Thyroid gland (tissue), 4 donors: ENCODE data around the gene COQ7. TPM values are rescaled to one million over a fixed set of nuclear protein-coding genes. Genes with fewer than 3 reads are reported as not detected.

ENCODE experiments used
- DNase-seq, 2 donors: peaks; one replicate each; pipeline ENCODE4 v3.0.0-alpha.2; 2019
- H3K27ac ChIP-seq, 3 donors: fragments of 200-600 bp; sonication (generic); 1 replicate in 2 of 3; 2 replicates in 1 of 3; pipeline ENCODE4 v1.5.1; 2016 to 2019; ENCODE audit warnings: mild to moderate bottlenecking in 1 of 3, moderate library complexity in 1 of 3
- H3K27me3 ChIP-seq: fragments of 200-600 bp; sonication (generic); one replicate; pipeline ENCODE4 v1.5.1; 2019
- H3K36me3 ChIP-seq, 2 donors: fragments of 200-600 bp; sonication (generic); one replicate each; pipeline ENCODE4 v1.5.1; 2016 to 2019
- H3K4me1 ChIP-seq, 2 donors: fragments of 200-600 bp; sonication (generic); one replicate each; pipeline ENCODE4 v1.5.1; 2017 to 2019
- H3K4me3 ChIP-seq, 3 donors: fragments of 200-600 bp; sonication (generic); replicated peaks in 1 of 3; 1 replicate in 2 of 3; 2 replicates in 1 of 3; pipeline ENCODE4 v1.5.1; 2016; ENCODE audit warnings: mild to moderate bottlenecking in 1 of 3
- H3K9me3 ChIP-seq: fragments of 200-600 bp; sonication (generic); one replicate; pipeline ENCODE4 v1.5.1; 2017
- CTCF ChIP-seq, 6 experiments: fragments of 200-600 bp in 3 of 6; fragments of 450-650 bp in 3 of 6; sonication (generic) in 3 of 6; IDR thresholded peaks; one replicate each; pipeline ENCODE4 v1.5.1; 2016 to 2019; ENCODE audit warnings: antibody characterized with exemption in 6 of 6, mild to moderate bottlenecking in 2 of 6, inconsistent platforms in 1 of 6, moderate library complexity in 1 of 6
- POLR2A ChIP-seq, 2 donors: fragments of 450-650 bp; IDR thresholded peaks; one replicate each; pipeline ENCODE4 v1.6.1; 2017; ENCODE audit warnings: antibody characterized with exemption in 2 of 2, mild to moderate bottlenecking in 2 of 2, moderate library complexity in 1 of 2
- WGBS, 2 donors: methylation state at CpG; one replicate each; pipeline ENCODE4 v1.1.5; 2017; 5-methylcytosine and 5-hydroxymethylcytosine counted together
- intact Hi-C: fragments of 100-400 bp; cut with DNase I; formaldehyde crosslinking; loops from one replicate; pipeline ENCODE4 v1.15.1; 2023
- total RNA-seq, 4 donors: library from RNA; depleted of rRNA; stranded (reverse); fragments of >200 nt; gene quantifications; one replicate each; pipeline ENCODE4 v1.2.3, GENCODE V29; 2016

The COQ7 gene
- total RNA-seq, 4 donors from 2014 or later: 26.4 to 41.9 (median 38.4) TPM

- no peaks in the 10 kb centered on the region for H3K36me3 ChIP-seq
- H3K27ac ChIP-seq: no peak overlapping the region
- TF ChIP-seq POLR2A (IDR thresholded peaks at IDR 0.05) (no peak), CTCF (IDR thresholded peaks at IDR 0.05) (no peak)
- H3K27me3 ChIP-seq: no peaks in the 10 kb centered on the region
- no peaks in the 10 kb centered on the region for H3K9me3 ChIP-seq
- intact Hi-C loops: no loop called here
- no peak for DNase-seq
- H3K4me3 ChIP-seq: no peak overlapping the region
- H3K4me1 ChIP-seq: peaks cover 0 to 13% of the 10 kb centered on the region in 2 donors
- 66 to 71% methylated on average over 7 of the region's 7 CpGs for WGBS, 2 donors
Measured at GRCh38 chr16:19128454-19129200, 61.2 kb downstream of the COQ7 start.

Other genes starting within 250 kb of the COQ7 start
- 100 to 1,000 TPM; 106 to 156 (median 125) TPM for gene SMG1, start 141.2 kb upstream of the COQ7 start, total RNA-seq
- under 1 TPM in 3 of 4 donors, not detected in 1; 0.11 to 0.94 (median 0.50) TPM for gene TMC7, start 83.7 kb upstream of the COQ7 start, total RNA-seq
- 10 to 100 TPM; 34.2 to 47.0 (median 39.7) TPM for gene ITPRIPL2, start 46.4 kb downstream of the COQ7 start, total RNA-seq
- 10 to 100 TPM in 1 of 4 donors, 1 to 10 TPM in 3; 2.8 to 17.2 (median 8.6) TPM for gene SYT17, start 100.6 kb downstream of the COQ7 start, total RNA-seq
- gene CLEC19A, start 218.1 kb downstream of the COQ7 start, total RNA-seq: not detected